Prostate gland (tissue), 2 donors: ENCODE data around the gene WWOX.

Experiments
- POLR2A ChIP-seq: fragments of 450-650 bp; IDR thresholded peaks from one replicate; pipeline ENCODE4 v1.6.1; 2016; ENCODE audit warnings: antibody characterized with exemption, mild to moderate bottlenecking
- TF ChIP-seq, protein P1 (sequence below), 4 experiments: fragments of 200-600 bp in 2 of 4; fragments of 450-650 bp in 2 of 4; sonication (generic) in 2 of 4; IDR thresholded peaks; 1 replicate in 3 of 4; 2 replicates in 1 of 4; pipeline ENCODE4 v1.5.1; 2016 to 2019; ENCODE audit warnings: antibody characterized with exemption in 4 of 4, mild to moderate bottlenecking in 2 of 4, moderate library complexity in 2 of 4

DNA sequence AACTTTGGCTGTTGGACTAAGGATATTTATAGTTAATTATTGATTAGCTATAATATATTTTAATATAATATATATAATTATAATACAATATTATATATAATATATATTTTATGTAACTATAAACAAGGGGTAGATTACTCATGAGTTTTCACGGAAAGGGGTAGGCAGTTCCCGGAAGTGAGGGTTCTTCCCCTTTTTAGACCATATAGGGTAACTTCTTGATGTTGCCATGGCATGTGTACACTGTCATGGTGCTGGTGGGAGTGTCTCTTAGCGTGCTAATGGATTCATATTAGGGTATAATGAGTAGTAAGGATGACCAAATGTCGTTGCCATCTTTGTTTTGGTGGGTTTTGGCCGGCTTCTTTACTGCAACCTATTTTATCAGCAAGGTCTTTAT, 315.6 kb downstream of the WWOX start:
- TF ChIP-seq, protein P1, sequence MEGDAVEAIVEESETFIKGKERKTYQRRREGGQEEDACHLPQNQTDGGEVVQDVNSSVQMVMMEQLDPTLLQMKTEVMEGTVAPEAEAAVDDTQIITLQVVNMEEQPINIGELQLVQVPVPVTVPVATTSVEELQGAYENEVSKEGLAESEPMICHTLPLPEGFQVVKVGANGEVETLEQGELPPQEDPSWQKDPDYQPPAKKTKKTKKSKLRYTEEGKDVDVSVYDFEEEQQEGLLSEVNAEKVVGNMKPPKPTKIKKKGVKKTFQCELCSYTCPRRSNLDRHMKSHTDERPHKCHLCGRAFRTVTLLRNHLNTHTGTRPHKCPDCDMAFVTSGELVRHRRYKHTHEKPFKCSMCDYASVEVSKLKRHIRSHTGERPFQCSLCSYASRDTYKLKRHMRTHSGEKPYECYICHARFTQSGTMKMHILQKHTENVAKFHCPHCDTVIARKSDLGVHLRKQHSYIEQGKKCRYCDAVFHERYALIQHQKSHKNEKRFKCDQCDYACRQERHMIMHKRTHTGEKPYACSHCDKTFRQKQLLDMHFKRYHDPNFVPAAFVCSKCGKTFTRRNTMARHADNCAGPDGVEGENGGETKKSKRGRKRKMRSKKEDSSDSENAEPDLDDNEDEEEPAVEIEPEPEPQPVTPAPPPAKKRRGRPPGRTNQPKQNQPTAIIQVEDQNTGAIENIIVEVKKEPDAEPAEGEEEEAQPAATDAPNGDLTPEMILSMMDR (IDR thresholded peaks at IDR 0.05) = no peak
- no peak for TF ChIP-seq POLR2A
